IMR-90 (cell line): ENCODE results near the gene SLC17A9. TPM values are rescaled to one million over a fixed set of nuclear protein-coding genes. Genes with fewer than 3 reads are reported as not detected.

Source experiments
- ATAC-seq: fragments of 200-7000 bp; cut with Tn5 transposase; 2 replicates; pipeline ENCODE4 v1.9.1; 2020; ENCODE audit warnings: low read depth, mild to moderate bottlenecking, moderate library complexity
- BruUV-seq: library from RNA; stranded (reverse); fragments of 400-500 nt; replicated peaks from 2 replicates; lab custom pipeline; 2021; lab: Mats Ljungman, UMichigan
- CTCF ChIA-PET: fragments of 300-600 bp; formaldehyde crosslinking; extraction: SDS; loops from one replicate; lab custom pipeline; 2021; ENCODE audit warnings: antibody characterized with exemption; lab: Yijun Ruan, JAX
- POLR2A ChIA-PET: fragments of 300-600 bp; sonication (Branson Sonifier 250); formaldehyde crosslinking; loops from one replicate; lab custom pipeline; 2022; ENCODE audit warnings: antibody characterized with exemption; ENCODE audit not compliant: unreplicated experiment; lab: Charles Lee
- DNase-seq: peaks from one replicate; pipeline ENCODE4 v3.0.0; 2013
- H2AFZ ChIP-seq: replicated peaks from 2 replicates; pipeline ENCODE3; 2013; ENCODE audit warnings: low read length, mild to moderate bottlenecking; ENCODE audit not compliant: poor library complexity
- H2AK5ac ChIP-seq: 2 replicates; pipeline ENCODE4 v1.6.1; 2013; ENCODE audit warnings: low read depth, low read length, inconsistent platforms
- H2AK9ac ChIP-seq: replicated peaks from 2 replicates; pipeline ENCODE3; 2013; ENCODE audit warnings: mild to moderate bottlenecking, low read depth, low read length, moderate library complexity; ENCODE audit not compliant: poor library complexity
- H2BK120ac ChIP-seq: 2 replicates; pipeline ENCODE4 v1.6.1; 2013; ENCODE audit warnings: low read depth, low read length, inconsistent platforms
- H2BK15ac ChIP-seq: 3 replicates; pipeline ENCODE4 v1.6.1; 2013; ENCODE audit warnings: low read depth, low read length, inconsistent platforms
- H2BK20ac ChIP-seq: 2 replicates; pipeline ENCODE4 v1.6.1; 2013; ENCODE audit warnings: low read depth, mild to moderate bottlenecking, inconsistent platforms, low read length, moderate library complexity
- H2BK5ac ChIP-seq: 2 replicates; pipeline ENCODE4 v1.6.1; 2013; ENCODE audit warnings: mild to moderate bottlenecking, low read depth, low read length, inconsistent platforms; ENCODE audit not compliant: poor library complexity, severe bottlenecking
- H3K14ac ChIP-seq: replicated peaks from 2 replicates; pipeline ENCODE4 v1.6.1; 2013; ENCODE audit warnings: low read depth, low read length, inconsistent platforms
- H3K18ac ChIP-seq: 2 replicates; pipeline ENCODE4 v1.6.1; 2013; ENCODE audit warnings: low read depth, low read length, control low read depth
- H3K23ac ChIP-seq: 2 replicates; pipeline ENCODE4 v1.6.1; 2013; ENCODE audit warnings: low read depth, low read length, inconsistent platforms
- H3K27ac ChIP-seq: 2 replicates; pipeline ENCODE4 v1.5.1; 2013; ENCODE audit warnings: mild to moderate bottlenecking, control low read depth, low read length; ENCODE audit not compliant: insufficient read depth
- H3K27me3 ChIP-seq: 2 replicates; pipeline ENCODE4 v1.6.1; 2013; ENCODE audit warnings: low read length; ENCODE audit not compliant: control insufficient read depth, insufficient read depth
- H3K36me3 ChIP-seq: 2 replicates; pipeline ENCODE4 v1.6.1; 2013; ENCODE audit warnings: low read length, mixed read lengths; ENCODE audit not compliant: control insufficient read depth, insufficient read depth
- H3K4ac ChIP-seq: 2 replicates; pipeline ENCODE4 v1.6.1; 2013; ENCODE audit warnings: low read depth, low read length, inconsistent platforms
- H3K4me1 ChIP-seq: 2 replicates; pipeline ENCODE4 v1.6.1; 2013; ENCODE audit warnings: low read length, mixed read lengths; ENCODE audit not compliant: control insufficient read depth, insufficient read depth
- H3K4me2 ChIP-seq: 2 replicates; pipeline ENCODE4 v1.6.1; 2013; ENCODE audit warnings: low read depth, mild to moderate bottlenecking, control low read depth, low read length, moderate library complexity
- H3K4me3 ChIP-seq: 2 replicates; pipeline ENCODE4 v1.5.1; 2013; ENCODE audit warnings: low read depth, mild to moderate bottlenecking, control low read depth, low read length, moderate library complexity; ENCODE audit not compliant: insufficient read depth
- H3K56ac ChIP-seq: 2 replicates; pipeline ENCODE4 v1.6.1; 2013; ENCODE audit warnings: low read length, inconsistent platforms; ENCODE audit not compliant: insufficient read depth; ENCODE audit errors: extremely low read depth
- H3K79me1 ChIP-seq, 2 experiments: 2 replicates each; pipeline ENCODE4 v1.6.1; 2013; ENCODE audit warnings: low read length in 2 of 2, inconsistent platforms in 1 of 2, low read depth in 1 of 2
- H3K9ac ChIP-seq: 2 replicates; pipeline ENCODE4 v1.6.1; 2013; ENCODE audit warnings: low read depth, low read length, control low read depth
- H3K9me1 ChIP-seq: 2 replicates; pipeline ENCODE4 v1.6.1; 2013; ENCODE audit warnings: low read length, inconsistent platforms; ENCODE audit not compliant: insufficient read depth
- H3K9me3 ChIP-seq: 2 replicates; pipeline ENCODE4 v1.6.1; 2013; ENCODE audit warnings: low read length; ENCODE audit not compliant: control insufficient read depth, insufficient read depth
- H4K20me1 ChIP-seq: 2 replicates; pipeline ENCODE4 v1.6.1; 2013; ENCODE audit warnings: low read length, inconsistent platforms; ENCODE audit not compliant: insufficient read depth
- H4K5ac ChIP-seq: 2 replicates; pipeline ENCODE4 v1.6.1; 2013; ENCODE audit warnings: mild to moderate bottlenecking, low read depth, low read length, control low read depth
- H4K8ac ChIP-seq, 2 experiments: 2 replicates each; pipeline ENCODE4 v1.6.1; 2013; ENCODE audit warnings: low read depth in 2 of 2, low read length in 2 of 2, control low read depth in 1 of 2, inconsistent platforms in 1 of 2
- H4K91ac ChIP-seq: 2 replicates; pipeline ENCODE4 v1.6.1; 2013; ENCODE audit warnings: low read depth, low read length, inconsistent platforms; ENCODE audit not compliant: insufficient read depth
- NFE2L2 ChIP-seq: fragments of 150-350 bp; IDR thresholded peaks from 2 replicates; pipeline ENCODE4 v1.6.1; 2016; ENCODE audit warnings: low read depth, mild to moderate bottlenecking, low read length
- RCOR1 ChIP-seq: IDR thresholded peaks from 2 replicates; pipeline ENCODE4 v1.6.1; 2012; ENCODE audit warnings: mild to moderate bottlenecking, low read length, improper control_type of control experiment; ENCODE audit not compliant: insufficient replicate concordance
- WGBS, 2 experiments: methylation state at CpG; one replicate each; pipeline versions ENCODE4 v1.1.5 to v1.1.7; 2013; ENCODE audit warnings: missing lambda C conversion rate in 2 of 2; ENCODE audit not compliant: insufficient read length in 1 of 2; ENCODE audit errors: extremely low coverage in 2 of 2; 5-methylcytosine and 5-hydroxymethylcytosine counted together
- dilution Hi-C: fragments of 300-500 bp; cut with HindIII; formaldehyde crosslinking; loops from one replicate; pipeline ENCODE4 v1.14.3; 2018; ENCODE audit warnings: low sequenced_read_pairs; ENCODE audit not compliant: unreplicated experiment
- in situ Hi-C: fragments of 300-500 bp; cut with MboI; formaldehyde crosslinking; loops from 3 replicates; pipeline ENCODE4 v1.14.3; 2019; ENCODE audit warnings: low sequenced_read_pairs, inconsistent platforms, mixed read lengths
- intact Hi-C: fragments of 100-400 bp; cut with micrococcal nuclease; formaldehyde crosslinking; loops from 2 replicates; pipeline ENCODE4 v1.10.0; 2022
- polyA plus RNA-seq, 3 experiments: library from polyadenylated mRNA; depleted of rRNA; stranded (reverse); fragments of >200 nt; gene quantifications; 2 replicates each; pipeline ENCODE4 v1.2.3, GENCODE V29; 2012; ENCODE audit warnings: low replicate concordance in 1 of 3
- total RNA-seq: library from RNA; depleted of rRNA; stranded (reverse); fragments of >200 nt; gene quantifications from 2 replicates; pipeline ENCODE4 v1.2.3, GENCODE V29; 2012

SLC17A9 gene
- total and polyA plus RNA-seq, 2 of the 4 experiments (the other 2 are of a cell fraction): 2.2 to 14.4 TPM

DNA sequence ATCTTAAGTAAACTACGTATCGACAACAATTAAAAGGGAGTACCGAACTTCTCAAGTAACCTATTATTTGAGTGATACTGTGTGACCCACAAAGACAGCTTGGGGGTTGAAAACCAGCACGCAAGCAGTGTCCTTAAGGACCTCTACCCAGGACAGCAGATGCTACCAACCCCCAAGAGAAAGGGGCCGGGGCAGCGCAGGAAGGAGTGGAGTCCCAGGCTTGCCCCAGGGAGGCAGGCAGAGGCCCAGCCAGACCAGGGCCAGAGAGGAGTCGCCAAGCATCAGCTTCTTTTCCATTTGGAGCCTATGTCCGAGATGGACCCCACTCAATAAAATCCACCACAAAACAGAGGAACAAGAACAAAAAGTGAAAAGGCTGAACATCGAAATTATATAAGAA, 38.1 kb upstream of the SLC17A9 start:
- H3K56ac ChIP-seq: no peak overlapping the region
- H3K79me1 ChIP-seq: peaks cover 16 to 86% of the 10 kb centered on the region in 2 experiments; a peak in 3 of 4 replicates
- no peak overlapping the region for H2BK5ac ChIP-seq
- H3K9ac ChIP-seq: no peak overlapping the region
- POLR2A ChIA-PET: no interaction called here
- no peaks in the 10 kb centered on the region for H3K27me3 ChIP-seq
- peaks cover 11% of the 10 kb centered on the region; the same call in 1 of the 2 replicates for H3K4me1 ChIP-seq
- WGBS, 2 experiments: no CpG with 5 or more reads among the region's 9 CpGs
- no peak overlapping the region for H3K4me2 ChIP-seq
- DNase-seq: no peak
- no TSS peak for BruUV-seq
- no peak for ATAC-seq
- no peak overlapping the region for H2BK20ac ChIP-seq
- H2BK120ac ChIP-seq: no peak overlapping the region
- no peak overlapping the region for H3K18ac ChIP-seq
- dilution Hi-C loops (no loop called here), in situ Hi-C loops (no loop called here), intact Hi-C loops (no loop called here)
- no peak overlapping the region for H3K23ac ChIP-seq
- H3K4ac ChIP-seq: no peak overlapping the region
- peaks cover 31% of the 10 kb centered on the region for H3K36me3 ChIP-seq
- no peak overlapping the region for H2AFZ ChIP-seq
- H2BK15ac ChIP-seq: no peak overlapping the region
- H3K27ac ChIP-seq: no peak overlapping the region
- H3K14ac ChIP-seq: no peak overlapping the region
- CTCF ChIA-PET: no interaction called here
- H3K9me3 ChIP-seq: no peaks in the 10 kb centered on the region
- H2AK9ac ChIP-seq: no peak overlapping the region
- no peak overlapping the region for H3K4me3 ChIP-seq
- no peak for TF ChIP-seq RCOR1
- no peak for TF ChIP-seq NFE2L2
- peaks cover 16% of the 10 kb centered on the region for H3K9me1 ChIP-seq
- H4K8ac ChIP-seq: no peak overlapping the region
- H4K5ac ChIP-seq: no peak overlapping the region
- H4K20me1 ChIP-seq: peaks cover 95% of the 10 kb centered on the region
- H4K91ac ChIP-seq: no peak overlapping the region
- H2AK5ac ChIP-seq: no peak overlapping the region
